Measurements from ENCODE around the gene AP1M1.

The AP1M1 gene

DNA sequence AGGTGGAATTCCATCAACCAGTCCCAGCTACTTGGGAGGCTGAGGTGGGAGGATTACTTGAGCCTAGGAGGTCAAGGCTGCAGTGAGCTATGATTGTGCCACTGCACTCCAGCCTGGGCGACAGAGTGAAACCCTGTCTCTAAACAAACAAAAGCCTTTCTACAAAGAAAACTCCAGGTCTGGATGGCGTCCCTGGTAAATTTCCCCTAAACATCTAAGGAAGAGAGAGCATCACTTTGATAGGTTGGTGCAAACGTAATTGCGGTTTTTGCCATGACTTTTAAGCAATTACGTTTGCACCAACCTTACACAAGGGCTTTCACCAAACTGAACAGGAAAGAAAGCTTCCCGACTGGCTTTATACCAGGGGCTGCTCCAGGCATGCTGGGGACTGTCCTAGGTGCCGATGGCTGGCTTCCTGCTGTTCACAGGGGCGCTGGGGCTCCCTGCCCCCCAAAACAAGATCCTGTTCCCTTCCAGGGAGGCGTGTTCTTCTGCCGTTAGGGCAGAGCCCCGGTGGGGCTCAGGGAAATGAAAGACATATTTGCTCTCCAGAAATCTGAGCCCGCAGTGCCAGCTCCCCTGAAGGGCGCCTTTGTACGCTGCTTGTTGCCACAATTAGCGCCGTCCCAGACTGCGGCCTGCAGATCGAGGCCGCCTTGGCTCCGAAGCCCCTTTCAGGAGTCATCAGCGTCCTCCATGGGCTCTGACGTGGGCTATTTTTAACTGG, 88.2 kb downstream of the AP1M1 start:
- no peak overlapping the region for H3K4me3 ChIP-seq (ENCODE audit: low read length)
- H3K36me3 ChIP-seq (ENCODE audit: control insufficient read depth, low read length): no peaks in the 10 kb centered on the region
- H3K4me1 ChIP-seq (ENCODE audit: control insufficient read depth, low read length): peaks cover 13% of the 10 kb centered on the region
- H3K4me2 ChIP-seq (ENCODE audit: low read length): no peak overlapping the region
- 0 out of 2 replicates have a peak, but pooled peaks cover 3% of the 10 kb centered on the region for H3F3A ChIP-seq (ENCODE audit: control insufficient read depth, insufficient read depth)
- peaks cover 34% of the 10 kb centered on the region for H3K27me3 ChIP-seq (ENCODE audit: control insufficient read depth, low read length)
- H3K9me3 ChIP-seq (ENCODE audit: control insufficient read depth, insufficient read depth, low read length): no peaks in the 10 kb centered on the region
- no peak for TF ChIP-seq EZH2phosphoT487 (IDR thresholded peaks at IDR 0.05; ENCODE audit: borderline replicate concordance, low read length)
- TF ChIP-seq, protein P1, sequence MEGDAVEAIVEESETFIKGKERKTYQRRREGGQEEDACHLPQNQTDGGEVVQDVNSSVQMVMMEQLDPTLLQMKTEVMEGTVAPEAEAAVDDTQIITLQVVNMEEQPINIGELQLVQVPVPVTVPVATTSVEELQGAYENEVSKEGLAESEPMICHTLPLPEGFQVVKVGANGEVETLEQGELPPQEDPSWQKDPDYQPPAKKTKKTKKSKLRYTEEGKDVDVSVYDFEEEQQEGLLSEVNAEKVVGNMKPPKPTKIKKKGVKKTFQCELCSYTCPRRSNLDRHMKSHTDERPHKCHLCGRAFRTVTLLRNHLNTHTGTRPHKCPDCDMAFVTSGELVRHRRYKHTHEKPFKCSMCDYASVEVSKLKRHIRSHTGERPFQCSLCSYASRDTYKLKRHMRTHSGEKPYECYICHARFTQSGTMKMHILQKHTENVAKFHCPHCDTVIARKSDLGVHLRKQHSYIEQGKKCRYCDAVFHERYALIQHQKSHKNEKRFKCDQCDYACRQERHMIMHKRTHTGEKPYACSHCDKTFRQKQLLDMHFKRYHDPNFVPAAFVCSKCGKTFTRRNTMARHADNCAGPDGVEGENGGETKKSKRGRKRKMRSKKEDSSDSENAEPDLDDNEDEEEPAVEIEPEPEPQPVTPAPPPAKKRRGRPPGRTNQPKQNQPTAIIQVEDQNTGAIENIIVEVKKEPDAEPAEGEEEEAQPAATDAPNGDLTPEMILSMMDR (IDR thresholded peaks at IDR 0.05; ENCODE audit: low read depth, low read length, poor library complexity, severe bottlenecking): no peak
- no peaks in the 10 kb centered on the region for H3K9me2 ChIP-seq (replicated peaks; ENCODE audit: control insufficient read depth, low read length)
- no peak overlapping the region for H3K27ac ChIP-seq (ENCODE audit: low read depth, low read length)
- H3K79me2 ChIP-seq (ENCODE audit: control insufficient read depth, low read length): no peaks in the 10 kb centered on the region
- H4K20me1 ChIP-seq (ENCODE audit: control insufficient read depth, insufficient read depth, low read depth, low read length): no peaks in the 10 kb centered on the region

DNA sequence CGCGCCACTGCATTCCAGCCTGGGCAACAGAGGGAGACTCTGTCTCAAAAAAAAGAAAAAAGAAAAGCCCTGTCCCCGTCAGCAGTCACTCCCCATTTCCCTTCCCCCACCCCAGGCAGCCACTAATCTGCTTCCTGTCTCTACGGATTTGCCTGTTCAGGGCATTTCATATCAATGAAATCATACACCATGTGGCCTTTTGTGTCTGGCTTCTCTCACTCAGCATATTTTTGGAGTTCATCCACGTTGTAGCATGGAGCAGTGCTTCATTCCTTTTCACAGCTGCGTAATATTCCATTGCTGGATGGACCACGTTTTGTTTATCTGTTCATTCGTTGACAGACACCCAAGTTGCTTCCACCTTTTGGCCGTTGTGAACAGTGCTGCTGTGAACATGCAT, 90.8 kb downstream of the AP1M1 start:
- TF ChIP-seq, protein P1 (IDR thresholded peaks at IDR 0.05; ENCODE audit: low read depth, low read length, poor library complexity, severe bottlenecking): no peak
- TF ChIP-seq EZH2phosphoT487 (IDR thresholded peaks at IDR 0.05; ENCODE audit: borderline replicate concordance, low read length): no peak
- no peaks in the 10 kb centered on the region for H3K79me2 ChIP-seq (ENCODE audit: control insufficient read depth, low read length)
- peaks cover 8% of the 10 kb centered on the region for H3K4me1 ChIP-seq (ENCODE audit: control insufficient read depth, low read length)
- no peaks in the 10 kb centered on the region for H3K36me3 ChIP-seq (ENCODE audit: control insufficient read depth, low read length)
- H4K20me1 ChIP-seq (ENCODE audit: control insufficient read depth, insufficient read depth, low read depth, low read length): no peaks in the 10 kb centered on the region
- H3K27ac ChIP-seq (ENCODE audit: low read depth, low read length): no peak overlapping the region
- no peak overlapping the region for H3K4me2 ChIP-seq (ENCODE audit: low read length)
- no peaks in the 10 kb centered on the region for H3K9me2 ChIP-seq (replicated peaks; ENCODE audit: control insufficient read depth, low read length)
- H3K4me3 ChIP-seq (ENCODE audit: low read length): no peak overlapping the region
- H3K27me3 ChIP-seq (ENCODE audit: control insufficient read depth, low read length): peaks cover 30% of the 10 kb centered on the region
- no peaks in the 10 kb centered on the region for H3F3A ChIP-seq (ENCODE audit: control insufficient read depth, insufficient read depth)
- no peaks in the 10 kb centered on the region for H3K9me3 ChIP-seq (ENCODE audit: control insufficient read depth, insufficient read depth, low read length)

DNA sequence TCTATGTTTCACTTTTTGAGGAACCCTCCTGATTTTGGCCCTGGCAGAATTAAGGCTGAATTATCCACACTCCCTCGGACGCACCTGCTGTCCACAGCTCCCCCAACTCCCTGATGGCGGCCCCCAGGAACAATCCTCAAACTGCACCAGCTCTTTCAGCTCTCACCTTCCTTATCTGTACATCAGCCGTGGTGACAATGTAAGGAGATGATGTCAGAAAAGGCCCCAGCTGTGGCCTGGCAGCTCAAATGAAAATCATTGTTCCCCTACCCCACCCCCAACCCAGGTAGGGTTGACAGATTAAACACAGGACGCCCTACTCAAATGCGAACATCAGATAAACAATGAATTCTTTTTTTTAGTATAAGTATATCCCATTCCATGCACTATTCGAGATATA, 91.9 kb downstream of the AP1M1 start:
- TF ChIP-seq EZH2phosphoT487 (IDR thresholded peaks at IDR 0.05; ENCODE audit: borderline replicate concordance, low read length): no peak
- Histone ChIP-seq H3K9me2 (replicated peaks; ENCODE audit: control insufficient read depth, low read length) (no peaks in the 10 kb centered on the region), H4K20me1 (ENCODE audit: control insufficient read depth, insufficient read depth, low read depth, low read length) (no peaks in the 10 kb centered on the region), H3K27me3 (ENCODE audit: control insufficient read depth, low read length) (peaks cover 20% of the 10 kb centered on the region), H3K4me2 (ENCODE audit: low read length) (no peak overlapping the region), H3F3A (ENCODE audit: control insufficient read depth, insufficient read depth) (no peaks in the 10 kb centered on the region), H3K36me3 (ENCODE audit: control insufficient read depth, low read length) (no peaks in the 10 kb centered on the region), H3K9me3 (ENCODE audit: control insufficient read depth, insufficient read depth, low read length) (no peaks in the 10 kb centered on the region), H3K27ac (ENCODE audit: low read depth, low read length) (no peak overlapping the region), H3K79me2 (ENCODE audit: control insufficient read depth, low read length) (no peaks in the 10 kb centered on the region), H3K4me3 (ENCODE audit: low read length) (no peak overlapping the region), H3K4me1 (ENCODE audit: control insufficient read depth, low read length) (no peaks in the 10 kb centered on the region)

DNA sequence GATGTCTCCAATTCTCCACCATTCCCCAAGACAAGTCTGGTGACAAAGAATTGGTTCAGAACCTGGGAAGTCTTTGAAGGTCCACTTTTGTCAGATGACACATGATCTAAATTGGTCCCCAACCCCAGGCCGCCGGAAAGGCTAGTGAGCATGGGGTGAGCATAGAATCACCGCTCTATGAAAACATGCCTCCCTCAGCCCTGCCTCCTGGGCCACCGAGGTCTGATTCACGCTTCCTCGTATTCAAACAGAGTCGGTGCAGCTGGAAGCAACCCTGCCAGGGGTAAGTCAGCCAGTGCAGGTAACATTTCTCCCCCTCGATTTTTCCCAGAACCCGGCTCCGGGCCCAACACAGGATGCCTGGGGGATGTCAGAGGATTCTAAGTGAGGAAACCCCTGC, 93.0 kb downstream of the AP1M1 start:
- Histone ChIP-seq H3K27me3 (ENCODE audit: control insufficient read depth, low read length) (peaks cover 15% of the 10 kb centered on the region), H3K9me3 (ENCODE audit: control insufficient read depth, insufficient read depth, low read length) (no peaks in the 10 kb centered on the region), H3K4me1 (ENCODE audit: control insufficient read depth, low read length) (no peaks in the 10 kb centered on the region), H3K36me3 (ENCODE audit: control insufficient read depth, low read length) (no peaks in the 10 kb centered on the region), H3K4me2 (ENCODE audit: low read length) (no peak overlapping the region), H3K4me3 (ENCODE audit: low read length) (no peak overlapping the region), H3K27ac (ENCODE audit: low read depth, low read length) (no peak overlapping the region), H3F3A (ENCODE audit: control insufficient read depth, insufficient read depth) (no peaks in the 10 kb centered on the region), H3K79me2 (ENCODE audit: control insufficient read depth, low read length) (no peaks in the 10 kb centered on the region), H3K9me2 (replicated peaks; ENCODE audit: control insufficient read depth, low read length) (no peaks in the 10 kb centered on the region), H4K20me1 (ENCODE audit: control insufficient read depth, insufficient read depth, low read depth, low read length) (no peaks in the 10 kb centered on the region)
- TF ChIP-seq, protein P1 (IDR thresholded peaks at IDR 0.05; ENCODE audit: low read depth, low read length, poor library complexity, severe bottlenecking): no peak
- no peak for TF ChIP-seq EZH2phosphoT487 (IDR thresholded peaks at IDR 0.05; ENCODE audit: borderline replicate concordance, low read length)
